GM19043 (cell line): ENCODE data around the gene PROS1.
"Not testable (repeated sequence)": the region's sequence is repeated elsewhere in the genome, so short reads cannot be mapped to it uniquely, and the experiment has no call there.

Source experiments
- ATAC-seq: cut with Tn5 transposase; IDR thresholded peaks from one replicate; pipeline ENCODE4 v1.9.1; 2021; ENCODE audit warnings: low read depth; ENCODE audit not compliant: unreplicated experiment

Gene PROS1

GRCh38 chr3:93979850-93980676 lies 6.4 kb upstream of the PROS1 start, which contains the start of gene ARL13B:
ARL13B (plus strand) TSS chr3:93980155; CDS start chr3:93980424, 269 bp downstream.
- peak; percentile 100 for ATAC-seq

- ATAC-seq, result no peak
Observed at GRCh38 chr3:93969997-93970396, 3.7 kb downstream of the PROS1 start.

GRCh38 chr3:93969443-93969842 lies 4.3 kb downstream of the PROS1 start:
- ATAC-seq, result no peak

GRCh38 chr3:93965106-93965505 lies 8.6 kb downstream of the PROS1 start:
- not testable (repeated sequence) for ATAC-seq

GRCh38 chr3:93962798-93963197 lies 10.9 kb downstream of the PROS1 start:
- ATAC-seq, result no peak

GRCh38 chr3:93961489-93961888 lies 12.2 kb downstream of the PROS1 start:
- no peak for ATAC-seq

- no peak for ATAC-seq
Observed at GRCh38 chr3:93961026-93961425, 12.7 kb downstream of the PROS1 start.

- ATAC-seq, result not testable (repeated sequence)
Observed at GRCh38 chr3:93949958-93950357, 23.7 kb downstream of the PROS1 start.

- not testable (repeated sequence) for ATAC-seq
Observed at GRCh38 chr3:93937485-93937884, 36.2 kb downstream of the PROS1 start.

GRCh38 chr3:93936549-93936948 lies 37.1 kb downstream of the PROS1 start:
- no peak for ATAC-seq

- ATAC-seq, result no peak
Observed at GRCh38 chr3:93934366-93935046, 39.2 kb downstream of the PROS1 start.

- ATAC-seq, result no peak
Observed at GRCh38 chr3:93931597-93932229, 42.0 kb downstream of the PROS1 start.

GRCh38 chr3:93930041-93930440 lies 43.7 kb downstream of the PROS1 start:
- no peak for ATAC-seq

GRCh38 chr3:93926789-93927188 lies 46.9 kb downstream of the PROS1 start:
- ATAC-seq, result no peak

- ATAC-seq, result no peak
Observed at GRCh38 chr3:93924491-93924890, 49.2 kb downstream of the PROS1 start.

- ATAC-seq, result no peak
Observed at GRCh38 chr3:93923006-93923405, 50.7 kb downstream of the PROS1 start.

GRCh38 chr3:93917546-93918029 lies 56.1 kb downstream of the PROS1 start:
- not testable (repeated sequence) for ATAC-seq

- not testable (repeated sequence) for ATAC-seq
Observed at GRCh38 chr3:93913623-93914022, 60.1 kb downstream of the PROS1 start.

- ATAC-seq, result no peak
Observed at GRCh38 chr3:93911206-93911605, 62.5 kb downstream of the PROS1 start.

GRCh38 chr3:93910097-93910496 lies 63.6 kb downstream of the PROS1 start:
- no peak for ATAC-seq

GRCh38 chr3:93907132-93907531 lies 66.6 kb downstream of the PROS1 start:
- ATAC-seq, result no peak
